Measurements from ENCODE around the gene FAM13B.

GRCh38 chr5:138053554-138053953 is 20.7 kb upstream of the FAM13B start:
- TF ChIP-seq CTCF (IDR thresholded peaks at IDR 0.05; ENCODE audit: control extremely low read depth in 1 of 3, insufficient read depth in 1 of 3, low read depth in 1 of 3, low read length in 3 of 3) (no peak), SUZ12 (IDR thresholded peaks at IDR 0.05; ENCODE audit: low read length) (no peak), POLR2A (IDR thresholded peaks at IDR 0.05; ENCODE audit: control extremely low read depth in 1 of 2, low read depth in 2 of 2, low read length in 2 of 2) (no peak), CBX5 (IDR thresholded peaks at IDR 0.05; ENCODE audit: low read depth, low read length) (no peak), HDAC2 (IDR thresholded peaks at IDR 0.05; ENCODE audit: borderline replicate concordance in 1 of 2, low read depth in 2 of 2, low read length in 2 of 2) (no peak), ZNF274 (IDR thresholded peaks at IDR 0.05; ENCODE audit: borderline replicate concordance, extremely low read depth, low read length) (no peak), RAD21 (IDR thresholded peaks at IDR 0.05 in 1 of 2, conservative IDR thresholded peaks at IDR 0.05 in 1 of 2; ENCODE audit: low read depth in 2 of 2, low read length in 2 of 2) (no peak)

Measured in H1 (cell line).